ENCODE measurements around the gene NRAP. TPM values are rescaled to one million over a fixed set of nuclear protein-coding genes. Genes with fewer than 3 reads are reported as not detected.
A peak's percentile ranks its signal among the peaks of the same experiment; 100 is the strongest.
"Not testable (repeated sequence)": the region's sequence is repeated elsewhere in the genome, so short reads cannot be mapped to it uniquely, and the experiment has no call there.

Gene NRAP
- total RNA-seq, 2 donors from 2014 or later: 0.49 to 0.64 TPM

DNA sequence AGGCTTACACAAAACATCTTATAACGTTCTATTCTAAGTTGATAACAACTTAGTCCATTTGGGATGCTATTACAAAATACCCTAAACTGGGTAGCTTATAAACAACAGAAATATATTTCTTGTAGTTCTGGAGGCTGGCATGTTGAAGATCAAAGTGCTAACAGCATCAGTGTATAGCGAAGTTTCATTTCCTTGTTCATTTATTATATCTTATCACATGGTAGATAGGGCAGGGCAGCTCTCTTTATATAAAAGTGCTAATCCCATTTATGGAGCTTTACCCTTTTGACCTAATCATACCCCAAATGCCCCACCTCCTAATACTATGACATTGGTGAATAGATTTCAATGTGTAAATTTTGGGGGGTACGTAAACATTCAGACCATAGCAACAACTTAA lies 22.2 kb upstream of the NRAP start:
- ATAC-seq: peak; percentile 83
- intact Hi-C loops (cut with DNase I, micrococcal nuclease): no loop called here
- no peak for DNase-seq

DNA sequence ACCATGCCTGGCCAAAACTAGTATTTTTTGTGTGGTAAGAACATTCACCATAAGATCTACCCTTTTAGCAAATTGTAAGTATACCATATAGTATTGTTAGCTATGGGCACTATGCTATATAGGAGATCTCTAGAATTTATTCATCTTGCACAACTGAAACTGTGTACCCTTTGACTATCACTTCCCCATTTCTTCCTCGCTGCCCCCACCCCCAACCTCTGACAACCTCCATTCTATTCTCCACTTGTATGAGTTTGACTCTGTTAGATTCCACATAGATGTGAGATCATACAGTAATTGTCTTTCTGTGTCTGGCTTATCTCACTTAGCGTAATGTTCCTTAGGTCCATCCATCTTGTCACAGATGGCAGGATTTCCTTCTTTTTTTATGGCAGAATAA lies 19.5 kb upstream of the NRAP start:
- no peak for ATAC-seq
- DNase-seq: no peak
- intact Hi-C loops (cut with DNase I, micrococcal nuclease): no loop called here

DNA sequence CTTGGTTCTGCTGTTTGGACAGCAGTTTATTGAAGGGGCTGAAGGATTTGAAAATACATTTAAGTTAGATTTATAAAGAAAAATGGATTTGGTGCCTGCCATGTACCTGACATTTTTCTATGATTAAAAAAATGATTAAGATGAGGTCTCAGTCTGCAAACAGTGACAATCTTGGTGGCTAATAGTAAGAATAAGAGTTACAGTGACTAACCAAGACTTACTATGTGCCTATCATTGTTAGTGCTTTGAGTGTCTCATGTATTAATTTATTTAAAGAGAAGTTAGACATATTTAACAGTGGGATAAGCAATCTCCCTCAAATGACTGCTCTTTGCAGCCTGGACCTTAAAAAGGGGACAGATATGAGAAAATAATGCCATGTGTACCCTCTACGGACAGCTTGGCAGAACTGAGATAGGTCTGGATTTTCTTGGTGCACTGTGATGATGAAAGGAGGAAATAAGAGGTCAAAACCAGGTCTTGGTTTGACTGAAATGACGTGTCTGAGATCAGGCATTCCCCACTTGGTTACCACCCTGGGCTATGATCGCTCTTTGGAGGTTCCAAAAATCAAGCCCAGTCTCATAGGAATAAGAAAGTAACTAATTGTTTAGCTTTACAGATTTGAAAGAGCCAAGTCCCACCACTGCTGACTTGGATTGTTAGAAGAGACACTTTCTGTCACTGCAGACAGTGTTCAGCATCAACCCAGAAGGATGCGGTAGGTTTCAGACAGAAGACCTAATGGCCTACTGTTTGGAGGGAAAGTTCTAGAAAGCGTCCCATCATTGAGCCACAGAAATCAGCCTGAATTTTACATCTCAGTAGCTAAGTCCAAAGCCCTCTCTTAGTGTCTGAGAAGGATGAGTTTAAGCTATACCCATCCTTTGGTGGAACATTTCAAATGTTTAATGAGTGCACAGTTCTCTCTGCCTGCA lies 18.0 kb upstream of the NRAP start:
- ATAC-seq (no peak), DNase-seq (no peak)

DNA sequence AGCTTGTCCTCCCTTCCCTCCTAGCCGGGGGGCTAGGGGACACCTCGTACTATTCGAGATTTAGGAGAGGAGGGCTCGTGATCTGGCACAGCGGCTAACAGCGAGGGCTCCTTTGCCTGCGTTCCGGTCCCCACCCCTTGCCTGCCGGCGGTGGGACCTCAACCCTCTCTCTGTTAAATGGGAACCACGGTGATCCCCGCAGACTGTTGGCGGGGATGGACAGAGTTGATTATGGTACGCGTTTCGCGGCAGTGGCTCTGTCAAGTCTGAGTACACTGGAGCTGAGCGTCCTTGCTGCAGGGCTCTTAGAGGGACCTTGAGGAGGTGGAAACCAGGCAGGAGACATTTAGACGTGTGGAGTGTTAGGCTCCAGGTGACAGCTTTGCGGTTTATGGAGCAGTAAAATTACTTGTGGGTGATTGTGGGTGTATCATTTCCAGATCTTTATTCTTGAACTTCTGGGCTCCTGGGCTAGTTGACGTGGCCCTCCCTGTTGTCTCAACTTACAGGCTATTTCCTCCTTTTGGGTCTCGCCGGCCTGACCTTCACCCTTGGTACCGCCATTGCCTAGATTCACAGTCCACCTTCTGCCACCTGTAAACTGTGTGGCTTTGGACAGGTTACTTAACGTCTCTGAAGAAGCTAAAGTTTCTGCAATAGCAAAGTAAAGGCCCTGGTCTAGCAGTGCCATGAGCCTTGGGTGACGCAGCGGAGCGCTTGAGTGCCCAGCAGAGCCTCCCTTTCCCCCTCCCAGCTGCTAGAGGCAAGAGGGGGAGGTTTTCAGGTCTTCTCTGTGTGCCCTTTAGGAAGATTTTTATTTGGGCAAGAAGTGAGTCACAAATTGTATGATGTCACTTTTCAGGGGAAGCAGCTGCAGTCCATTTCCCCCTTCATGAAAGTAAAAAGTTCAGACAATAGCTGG lies 16.6 kb upstream of the NRAP start:
- ATAC-seq (peak; percentile 64), DNase-seq (peak; percentile 69 to 71)
- intact Hi-C loops (cut with DNase I, micrococcal nuclease): no loop called here

More for the DNA sequence above, 18.0 kb upstream of the NRAP start:
- intact Hi-C loops (cut with DNase I, micrococcal nuclease): no loop called here

DNA sequence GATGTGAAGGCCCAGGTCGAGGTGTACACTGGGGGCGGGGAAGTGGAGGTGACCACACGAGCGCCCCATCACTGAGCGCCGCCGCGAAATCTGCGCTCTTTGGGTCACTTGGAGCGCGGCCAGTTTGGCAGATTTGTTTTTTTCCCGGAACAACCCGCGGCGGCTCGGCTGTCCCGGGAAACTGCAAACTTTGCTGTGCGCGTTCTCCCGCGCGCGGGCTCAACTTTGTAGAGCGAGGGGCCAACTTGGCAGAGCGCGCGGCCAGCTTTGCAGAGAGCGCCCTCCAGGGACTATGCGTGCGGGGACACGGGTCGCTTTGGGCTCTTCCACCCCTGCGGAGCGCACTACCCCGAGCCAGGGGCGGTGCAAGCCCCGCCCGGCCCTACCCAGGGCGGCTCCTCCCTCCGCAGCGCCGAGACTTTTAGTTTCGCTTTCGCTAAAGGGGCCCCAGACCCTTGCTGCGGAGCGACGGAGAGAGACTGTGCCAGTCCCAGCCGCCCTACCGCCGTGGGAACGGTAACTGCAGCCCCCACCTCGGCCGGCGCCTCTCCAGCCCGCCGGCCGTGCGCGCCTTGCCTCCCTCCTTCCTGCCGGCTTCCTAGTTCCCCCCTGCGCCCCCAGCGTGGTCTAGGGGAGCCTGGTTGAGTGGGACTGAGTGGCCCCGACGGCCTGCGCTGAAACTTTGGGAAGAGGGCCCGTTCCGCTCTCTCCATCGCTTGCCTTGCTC lies 15.8 kb upstream of the NRAP start, which contains the start of gene CASP7:
TSS of gene CASP7 (plus strand) at position 450 of the 727 bp plus-strand sequence. CDS start 17,582 bp downstream, outside the sequence.
- intact Hi-C loops (cut with DNase I, micrococcal nuclease): no loop called here
- peak; percentile 87 to 91 for DNase-seq
- ATAC-seq: peak; percentile 85

DNA sequence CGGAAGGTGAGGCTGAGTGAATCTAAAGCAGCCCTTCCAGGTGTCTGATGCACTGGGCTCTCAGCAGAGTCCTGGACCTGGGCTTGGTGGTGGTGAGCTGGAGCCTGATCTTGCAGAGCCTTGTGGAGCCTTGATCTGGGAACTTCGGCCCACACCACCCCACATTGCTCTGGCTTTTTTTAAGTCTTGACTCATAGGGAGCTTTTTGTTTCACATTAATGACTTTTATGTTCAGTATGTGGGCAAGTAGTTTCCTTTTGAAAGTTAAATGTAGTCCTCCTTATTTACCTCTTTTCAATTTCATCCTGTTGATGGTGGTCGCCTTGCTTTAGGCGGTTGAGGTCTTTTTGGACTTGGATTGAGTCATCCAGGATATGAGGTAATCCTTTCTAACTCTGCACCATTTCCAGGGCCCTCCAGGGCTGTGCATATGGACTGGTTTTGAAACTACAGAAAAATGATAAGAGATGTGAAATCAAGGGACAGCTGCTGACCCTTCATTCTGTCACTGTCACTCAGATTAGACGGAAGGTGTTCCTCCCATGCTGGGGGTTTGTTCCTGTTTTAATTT lies 2.9 kb upstream of the NRAP start:
- ATAC-seq (no peak), DNase-seq (no peak)
- intact Hi-C loops (cut with DNase I, micrococcal nuclease): no loop called here

DNA sequence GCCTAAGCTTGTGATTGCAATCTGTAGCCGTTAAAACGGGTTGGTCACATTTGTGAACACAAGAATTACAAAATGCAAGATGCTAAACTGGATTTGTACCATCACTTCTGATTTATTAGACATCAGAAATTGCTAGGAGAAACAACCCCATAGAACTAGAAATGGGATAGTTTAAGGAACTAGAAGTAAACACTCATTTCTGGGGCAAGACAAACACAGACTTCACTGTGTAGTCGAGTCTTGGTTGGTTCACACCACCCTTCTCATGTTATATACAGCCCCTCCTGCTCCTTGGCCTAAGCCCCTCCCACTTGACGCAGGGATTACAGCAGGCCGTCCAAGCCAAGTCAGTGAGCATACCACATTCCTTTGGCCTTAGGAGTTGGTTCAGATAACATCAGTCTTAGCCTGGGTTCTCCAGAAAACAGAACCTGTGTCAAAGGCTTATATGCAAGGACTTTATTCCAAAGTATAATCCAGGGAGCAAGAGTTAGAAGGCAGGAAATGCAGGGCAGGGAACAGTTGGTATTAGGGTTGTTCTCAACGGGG lies 2.0 kb upstream of the NRAP start:
- DNase-seq (no peak), ATAC-seq (no peak)
- intact Hi-C loops (cut with DNase I, micrococcal nuclease): no loop called here

DNA sequence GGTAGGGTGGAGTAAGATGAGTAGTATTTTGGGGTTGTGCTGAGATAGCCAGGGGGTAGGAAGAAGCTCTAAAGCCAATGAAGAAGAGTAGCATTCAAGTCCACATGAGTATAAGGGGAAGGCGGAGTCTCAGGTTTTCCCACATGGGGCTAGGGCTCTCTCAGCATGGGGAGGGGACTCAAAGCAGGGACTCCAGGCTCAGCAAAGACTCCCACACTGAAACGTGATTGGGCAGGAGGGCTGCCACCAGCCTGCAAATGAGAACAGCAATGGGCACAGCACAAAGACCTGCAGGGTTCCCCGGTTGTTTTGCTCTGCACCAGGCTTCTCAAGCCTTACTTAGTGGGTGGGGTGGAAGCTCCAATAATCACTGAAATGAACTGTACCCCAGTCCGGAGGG lies 1.5 kb upstream of the NRAP start:
- no peak for DNase-seq
- no peak for ATAC-seq
- intact Hi-C loops (cut with DNase I, micrococcal nuclease): no loop called here

DNA sequence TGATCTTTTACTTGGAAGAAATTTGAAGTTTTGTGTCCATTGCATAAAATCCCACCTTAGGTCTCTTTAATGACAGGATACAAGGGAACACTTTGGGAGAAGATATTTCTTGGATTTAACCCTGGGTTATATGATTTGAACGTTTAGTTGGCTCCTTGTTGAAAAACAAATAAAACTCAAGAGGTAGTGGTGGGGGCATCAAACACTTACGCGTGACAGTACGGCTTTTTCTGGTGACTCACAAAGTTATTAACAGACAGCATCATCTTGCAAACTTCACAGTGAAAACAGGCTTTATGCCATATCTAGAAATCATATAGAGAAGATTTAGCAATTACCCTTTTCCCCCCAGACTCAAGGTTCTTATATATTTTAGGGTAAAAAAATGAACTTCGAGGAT lies 699 bp downstream of the NRAP start:
- DNase-seq: no peak
- intact Hi-C loops (cut with DNase I, micrococcal nuclease): no loop called here

DNA sequence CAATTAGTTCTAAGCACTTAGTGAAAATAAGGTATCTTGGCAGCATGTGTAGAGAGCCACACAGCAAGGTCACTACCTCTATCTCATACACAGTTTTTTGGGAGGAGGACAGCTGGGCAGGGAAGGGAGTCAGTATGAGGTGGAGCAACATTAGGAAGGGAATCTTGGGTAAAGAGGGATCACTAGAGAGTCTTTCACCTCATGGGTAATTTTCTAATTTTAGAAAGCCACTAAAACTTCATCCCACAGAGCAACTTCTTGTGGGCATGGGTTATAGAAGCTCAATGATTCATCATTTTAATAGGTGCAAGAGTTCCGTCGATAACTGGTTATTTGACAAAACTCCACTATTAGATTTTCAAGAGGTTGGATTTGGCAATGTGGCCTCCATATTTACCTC lies 2.5 kb downstream of the NRAP start:
- intact Hi-C loops (cut with DNase I, micrococcal nuclease): no loop called here
- ATAC-seq (no peak), DNase-seq (no peak)

More for the DNA sequence above, 699 bp downstream of the NRAP start:
- no peak for ATAC-seq

DNA sequence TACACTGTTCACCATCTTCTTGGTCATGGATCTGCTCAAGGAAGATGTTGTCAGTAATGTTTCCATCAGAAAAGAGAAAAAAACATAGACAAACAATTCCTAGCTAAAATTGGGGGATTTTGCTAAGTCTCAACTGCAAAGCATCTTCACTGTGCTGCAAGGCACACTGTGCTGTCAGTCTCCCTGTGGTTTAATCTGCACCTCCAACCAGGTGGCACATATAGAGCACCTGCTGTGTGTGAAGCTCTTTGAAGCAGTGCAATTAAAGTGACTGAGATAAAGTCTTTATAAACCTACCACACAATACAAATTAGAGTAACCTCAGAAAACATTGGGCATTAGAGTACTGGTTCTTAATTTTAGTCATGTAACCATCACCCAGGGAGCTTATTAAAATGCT lies 6.3 kb downstream of the NRAP start:
- DNase-seq (no peak), ATAC-seq (no peak)
- intact Hi-C loops (cut with DNase I, micrococcal nuclease): no loop called here

DNA sequence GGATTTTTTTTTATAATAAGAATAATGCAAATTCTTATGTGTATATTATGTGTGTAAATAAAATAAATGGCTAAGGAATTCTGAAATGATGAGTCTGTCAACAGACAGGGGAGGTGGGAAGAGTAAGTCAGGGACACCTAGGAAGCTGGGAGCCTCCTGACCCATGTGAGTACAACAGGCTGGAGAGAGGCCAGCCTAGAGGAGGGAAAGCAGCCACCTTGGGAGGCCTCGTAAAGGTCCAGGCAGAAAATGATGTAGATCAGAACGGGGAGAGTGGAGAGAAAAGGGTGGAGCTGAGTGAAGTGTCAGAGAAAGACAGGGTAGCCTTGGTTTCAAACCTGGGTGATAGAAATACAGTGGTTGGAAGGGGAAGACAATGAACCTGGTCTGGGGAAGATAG lies 6.9 kb downstream of the NRAP start:
- intact Hi-C loops (cut with DNase I, micrococcal nuclease): no loop called here
- DNase-seq (no peak), ATAC-seq (no peak)

DNA sequence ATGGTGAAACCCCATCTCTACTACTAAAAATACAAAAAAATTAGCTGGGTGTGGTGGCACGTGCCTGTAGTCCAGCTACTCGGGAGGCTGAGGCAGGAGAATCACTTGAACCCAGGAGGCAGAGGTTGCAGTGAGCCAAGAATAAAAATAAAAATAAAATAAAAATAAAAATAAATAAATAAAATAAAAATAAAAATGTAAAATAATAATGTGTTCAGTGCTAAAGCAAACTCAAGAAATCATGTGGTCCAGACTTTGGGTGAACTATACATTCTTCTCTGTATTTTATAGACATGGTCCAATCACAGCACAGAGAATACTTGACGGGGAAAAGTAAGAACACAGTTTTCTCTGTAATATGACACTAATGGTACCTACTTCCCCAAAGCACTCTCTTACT lies 11.4 kb downstream of the NRAP start:
- intact Hi-C loops (cut with DNase I, micrococcal nuclease); ATAC-seq: not testable (repeated sequence)

DNA sequence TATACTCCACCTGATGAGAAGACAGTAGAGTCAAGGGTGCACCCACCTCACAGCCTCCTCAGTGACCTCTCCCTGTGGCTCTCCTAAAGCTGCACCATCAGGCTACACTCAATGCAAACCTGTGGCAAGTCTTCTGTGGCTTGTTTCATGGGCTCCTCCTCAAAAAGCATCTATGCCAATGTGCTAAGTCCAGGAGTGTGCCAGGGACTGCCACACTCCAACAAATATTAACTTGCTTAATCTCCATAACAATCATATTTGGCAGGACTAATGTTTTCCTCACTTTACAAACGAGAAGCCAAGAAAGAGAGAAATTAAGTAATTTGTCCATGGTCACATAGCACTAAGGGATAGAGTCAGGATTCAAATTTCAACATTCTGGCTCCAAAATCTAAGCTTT lies 11.9 kb downstream of the NRAP start:
- intact Hi-C loops (cut with DNase I, micrococcal nuclease): no loop called here
- ATAC-seq: no peak
- no peak for DNase-seq

More for the DNA sequence above, 11.4 kb downstream of the NRAP start:
- not testable (repeated sequence) for DNase-seq

DNA sequence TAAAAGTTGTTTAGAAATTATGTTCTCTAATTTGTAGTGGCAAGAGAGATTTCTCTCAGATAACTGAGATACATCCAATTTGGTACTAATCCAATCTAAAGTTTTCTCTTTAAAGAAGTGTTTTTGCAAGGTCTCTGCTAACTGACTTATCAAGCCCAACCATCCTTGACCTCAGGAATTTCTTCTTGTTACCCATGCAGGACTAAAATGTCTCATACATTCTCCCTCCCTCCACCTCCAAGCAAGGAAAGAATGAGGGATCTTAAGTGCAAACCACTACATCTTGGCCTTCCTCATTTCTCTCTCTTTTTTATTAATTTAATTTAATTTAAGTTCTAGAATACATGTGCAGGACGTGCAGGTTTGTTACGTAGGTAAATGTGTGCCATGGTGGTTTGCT lies 12.8 kb downstream of the NRAP start:
- DNase-seq (no peak), ATAC-seq (no peak)
- intact Hi-C loops (cut with DNase I, micrococcal nuclease): no loop called here

DNA sequence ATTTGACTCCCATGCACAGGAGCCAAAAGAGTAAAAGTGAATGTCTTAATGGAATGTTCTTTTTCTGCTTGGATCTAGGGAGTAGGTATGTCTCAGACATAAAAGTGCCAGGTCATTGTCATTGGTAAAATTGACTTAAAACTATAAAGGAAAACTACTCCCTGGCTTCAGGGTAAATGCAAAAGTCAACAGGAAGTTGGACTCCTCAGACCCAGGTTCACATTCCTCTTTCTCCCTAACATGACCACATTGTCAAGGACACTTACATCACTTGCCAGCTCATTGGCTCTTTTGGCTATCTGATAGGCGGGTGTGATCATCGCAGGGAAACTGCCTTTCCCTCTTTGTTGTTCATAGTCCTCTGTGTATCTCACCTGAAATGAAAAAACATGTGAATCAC lies 13.7 kb downstream of the NRAP start:
- intact Hi-C loops (cut with DNase I, micrococcal nuclease): no loop called here
- ATAC-seq: no peak
- DNase-seq: no peak

DNA sequence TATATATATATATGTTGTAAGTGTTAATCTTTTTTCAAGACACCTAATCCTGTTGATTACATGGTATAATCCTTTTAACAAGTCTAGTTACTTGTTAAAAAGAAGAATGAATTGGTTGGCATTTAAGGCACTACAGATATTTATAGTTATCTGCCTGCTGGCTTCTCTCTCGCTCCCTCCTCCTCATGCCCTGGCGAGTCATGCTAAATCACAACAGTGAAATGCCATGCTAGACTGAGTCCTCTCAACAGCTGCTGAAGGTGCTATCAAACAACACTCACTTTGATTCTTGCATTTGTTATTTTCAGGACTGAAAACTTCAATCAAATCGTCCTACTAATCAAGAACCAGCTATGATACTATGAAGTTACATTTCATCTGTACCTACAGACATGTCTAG lies 15.4 kb downstream of the NRAP start:
- no peak for ATAC-seq
- DNase-seq: no peak
- intact Hi-C loops (cut with DNase I, micrococcal nuclease): no loop called here

DNA sequence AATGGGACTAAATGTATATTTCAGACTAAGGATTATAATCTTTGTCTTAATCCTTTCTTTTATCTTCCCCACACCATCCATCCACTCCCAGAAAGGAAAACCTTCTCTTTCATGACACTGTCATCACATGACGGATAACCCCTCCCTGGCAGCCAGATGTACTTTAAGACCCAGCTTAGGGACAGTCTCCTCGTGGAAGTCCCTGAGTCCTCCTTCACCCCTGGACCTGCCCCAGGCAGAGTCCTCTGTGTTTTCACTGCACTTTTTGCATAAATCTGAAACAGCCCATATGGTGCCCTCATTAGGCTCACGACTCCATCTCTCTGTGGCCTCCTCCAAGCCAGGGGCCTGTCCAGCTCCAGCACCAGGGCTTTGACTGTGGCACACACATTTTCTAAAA lies 16.0 kb downstream of the NRAP start:
- intact Hi-C loops (cut with DNase I, micrococcal nuclease): no loop called here
- DNase-seq: no peak
- ATAC-seq: no peak

All from left colon (tissue), 2 donors.